ENCODE data around the gene LTF.
"Not testable (repeated sequence)": the region's sequence is repeated elsewhere in the genome, so short reads cannot be mapped to it uniquely, and the experiment has no call there.

GRCh38 chr3:46391526-46391925, 73.2 kb downstream of the LTF start:
- TF ChIP-seq CTCF, POLR2A, POLR2AphosphoS5, EP300 (IDR thresholded peaks at IDR 0.05): not testable (repeated sequence)
